Activated CD4-positive, CD25-positive, alpha-beta regulatory T cell (primary cell): ENCODE results near the gene FAM72C.
"Not testable (repeated sequence)": the region's sequence is repeated elsewhere in the genome, so short reads cannot be mapped to it uniquely, and the experiment has no call there.

Experiments
- DNase-seq, 4 experiments: peaks; one replicate each; lab custom pipeline; 2025; lab: John Stamatoyannopoulos, UW

FAM72C gene

DNA sequence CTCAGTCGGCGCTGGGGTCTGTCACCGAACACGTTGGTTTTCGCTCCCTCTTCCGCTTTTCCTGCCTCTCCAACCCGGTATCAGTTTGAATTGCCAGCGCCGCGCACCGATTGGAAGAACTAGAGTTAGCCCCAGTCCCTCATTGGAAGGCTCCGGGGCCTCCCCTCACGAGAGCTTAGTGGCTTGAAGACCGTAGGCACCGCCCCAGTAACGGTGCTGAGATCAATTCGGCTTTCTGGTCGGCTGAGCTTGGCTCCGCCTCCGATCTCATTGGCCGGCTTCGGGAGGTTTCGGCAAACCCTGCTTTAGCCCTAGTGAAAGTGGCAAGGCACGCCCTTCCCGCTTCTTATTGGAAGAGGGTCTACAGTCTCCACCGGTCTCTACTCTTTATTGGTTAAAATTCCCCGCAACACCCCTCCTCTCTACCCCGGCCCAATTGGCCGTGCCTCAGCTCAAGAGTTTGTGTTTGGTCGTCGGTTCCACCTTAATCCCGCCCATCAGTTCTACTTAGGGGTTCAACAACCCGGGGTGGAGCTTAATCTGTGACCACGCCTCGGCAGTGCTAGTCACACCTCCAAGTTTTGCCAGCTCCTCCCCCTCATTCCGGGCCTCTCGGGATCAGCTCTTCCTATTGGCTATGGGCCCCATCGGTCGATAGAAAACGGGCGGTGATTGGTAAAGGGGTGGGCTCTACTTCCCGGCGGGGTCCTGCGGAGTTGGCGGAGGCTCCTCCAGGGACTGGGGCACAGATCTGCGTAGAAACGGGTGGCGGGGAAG is at the start of gene FAM72C:
Gene FAM72C (minus strand): TSS at position 63 of the 777 bp plus-strand sequence. CDS start 845 bp downstream, outside the sequence.
- not testable (repeated sequence) for DNase-seq

GRCh38 chr1:144020001-144020738 is 48.4 kb upstream of the FAM72C start:
- not testable (repeated sequence) for DNase-seq

DNA sequence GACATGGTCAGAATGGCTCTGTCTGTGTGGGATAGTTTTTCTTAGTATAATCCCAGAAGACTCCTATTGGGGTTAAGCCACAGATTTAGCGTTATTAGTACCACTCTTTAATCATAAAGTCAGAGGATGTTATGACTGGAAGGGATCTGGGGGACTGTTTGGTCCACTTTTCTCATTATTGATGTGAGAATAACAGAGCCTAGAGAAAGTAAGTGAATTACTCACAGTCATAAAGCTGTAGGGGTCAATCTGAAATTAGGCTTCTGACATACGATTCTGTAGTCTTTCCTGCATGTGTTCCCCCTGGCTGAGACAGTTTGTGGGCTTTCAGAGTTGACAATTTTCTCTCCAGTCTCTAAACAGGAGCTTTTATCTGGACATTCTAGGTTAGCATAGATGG is 47.3 kb upstream of the FAM72C start:
- DNase-seq = not testable (repeated sequence)

GRCh38 chr1:144015180-144015966 is 43.6 kb upstream of the FAM72C start:
- not testable (repeated sequence) for DNase-seq

- DNase-seq = not testable (repeated sequence)
Observed at GRCh38 chr1:144014528-144014927, 42.7 kb upstream of the FAM72C start.

DNA sequence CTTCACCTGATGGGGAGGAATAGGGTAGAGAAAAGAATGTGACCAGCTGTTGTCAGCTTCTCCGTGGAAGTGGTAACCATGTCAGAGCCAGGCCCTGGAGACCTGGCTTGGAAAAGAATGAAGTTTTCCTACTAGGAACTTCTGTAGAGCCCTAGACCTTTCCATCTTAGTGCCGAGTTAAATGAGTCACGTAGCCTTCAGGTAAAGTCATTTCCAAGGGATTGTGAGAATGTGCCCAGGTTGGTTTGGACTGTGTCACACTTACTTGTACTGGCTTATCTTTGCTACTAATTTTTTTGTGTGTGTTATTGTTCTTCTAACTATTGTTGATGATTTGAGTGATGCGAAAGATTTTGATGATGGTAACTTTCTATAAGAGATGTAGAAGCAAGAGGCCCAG is 42.3 kb upstream of the FAM72C start:
- DNase-seq = not testable (repeated sequence)

DNA sequence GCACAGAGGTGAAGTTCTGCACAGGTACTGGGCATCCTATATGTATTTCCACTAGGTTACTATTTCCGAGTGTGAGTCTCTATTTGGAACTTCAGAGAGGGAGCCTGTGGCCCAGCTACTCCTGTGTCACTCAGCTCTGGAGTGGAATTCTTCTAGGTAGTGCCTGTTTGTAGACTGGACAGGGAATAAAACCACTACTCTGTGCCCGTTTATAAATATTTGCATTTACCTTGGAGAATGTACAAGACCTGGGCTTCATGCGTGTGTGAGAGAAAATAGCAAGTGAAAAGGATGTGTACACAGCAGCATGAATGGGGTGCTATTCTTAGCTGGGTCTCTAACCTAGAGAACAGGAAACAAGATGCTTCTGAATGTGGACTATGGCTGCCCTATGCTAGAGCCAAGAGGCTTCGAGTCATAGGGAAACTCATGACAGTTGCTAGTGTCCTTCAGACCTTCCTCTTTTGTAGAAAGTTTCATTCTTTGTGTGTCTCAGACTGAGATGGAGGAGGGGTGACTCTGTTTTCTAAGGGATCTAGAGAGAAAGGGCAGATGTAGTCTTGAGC is 40.5 kb upstream of the FAM72C start:
- DNase-seq = not testable (repeated sequence)

DNA sequence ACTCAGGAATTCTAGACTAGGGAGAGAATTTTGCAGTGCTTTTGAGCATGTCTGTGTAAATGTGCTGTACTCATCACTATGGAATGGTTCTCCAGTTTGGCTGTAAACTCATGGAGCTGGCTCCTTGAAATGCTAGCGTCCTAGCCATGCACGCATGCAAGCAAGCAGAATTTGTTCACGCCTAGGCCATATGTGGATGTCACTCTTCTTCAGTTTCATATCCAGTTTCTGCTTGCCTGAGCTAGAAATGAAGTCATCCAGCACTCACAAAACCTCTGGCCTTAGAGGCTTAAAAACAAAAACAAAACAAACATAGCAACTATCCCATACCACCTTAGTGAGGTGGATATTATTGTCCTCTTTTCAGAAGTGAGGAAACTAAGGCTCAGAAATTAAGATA is 37.6 kb upstream of the FAM72C start:
- DNase-seq = not testable (repeated sequence)

DNA sequence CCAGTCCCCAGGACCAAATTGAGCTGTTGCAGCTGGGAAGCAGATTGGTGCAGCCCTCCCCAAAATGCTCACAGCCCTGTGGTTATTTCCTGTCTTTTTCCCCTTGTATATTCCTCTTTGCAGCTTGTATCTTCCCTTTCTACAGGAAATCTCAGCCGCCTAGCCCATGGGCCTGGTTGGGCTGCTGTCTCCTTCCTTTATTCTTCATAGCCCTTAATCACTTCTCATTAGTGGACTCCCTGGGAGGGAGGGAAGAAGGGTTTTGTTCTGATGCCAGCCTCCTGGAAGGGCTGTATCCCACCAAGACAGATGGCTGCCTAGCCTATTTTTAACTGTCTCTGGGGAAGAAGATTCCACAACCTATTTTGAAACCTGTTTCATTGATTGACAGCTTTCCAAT is 32.5 kb upstream of the FAM72C start:
- not testable (repeated sequence) for DNase-seq

DNA sequence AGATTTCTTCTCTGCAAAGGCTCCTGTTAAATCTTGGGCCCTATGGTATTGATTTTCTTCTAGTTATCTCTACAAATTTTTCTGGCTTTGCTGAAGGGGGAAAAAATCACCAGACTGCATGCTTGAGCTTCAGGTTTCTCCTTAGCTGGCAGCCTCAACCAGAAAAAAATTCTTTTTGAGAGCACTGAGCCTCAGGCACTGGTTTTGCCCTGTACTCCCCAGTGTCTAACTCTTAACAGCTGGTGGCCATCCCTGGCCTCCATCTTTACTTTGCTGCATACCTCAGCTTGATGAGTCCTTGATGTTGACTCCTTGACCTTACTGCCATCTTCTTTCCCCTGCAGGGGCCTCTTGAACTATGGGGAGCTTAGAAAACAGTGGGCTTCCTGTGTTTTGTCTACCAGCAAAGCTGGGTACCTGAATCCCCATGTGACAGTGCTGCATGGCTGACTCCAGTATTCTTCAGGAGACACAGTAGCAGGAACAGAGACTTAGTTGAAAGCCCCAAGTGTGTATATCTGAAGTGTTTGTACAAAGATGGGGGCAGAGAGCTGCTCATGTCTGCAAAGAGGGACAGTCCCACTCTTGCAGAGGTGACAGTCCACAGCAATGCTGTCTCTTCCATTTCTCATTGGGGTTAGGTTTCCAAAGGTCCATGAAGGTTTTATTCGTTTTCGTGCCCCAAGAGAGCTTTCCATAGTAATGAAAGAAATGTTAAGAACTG is 31.7 kb upstream of the FAM72C start:
- DNase-seq = not testable (repeated sequence)

DNA sequence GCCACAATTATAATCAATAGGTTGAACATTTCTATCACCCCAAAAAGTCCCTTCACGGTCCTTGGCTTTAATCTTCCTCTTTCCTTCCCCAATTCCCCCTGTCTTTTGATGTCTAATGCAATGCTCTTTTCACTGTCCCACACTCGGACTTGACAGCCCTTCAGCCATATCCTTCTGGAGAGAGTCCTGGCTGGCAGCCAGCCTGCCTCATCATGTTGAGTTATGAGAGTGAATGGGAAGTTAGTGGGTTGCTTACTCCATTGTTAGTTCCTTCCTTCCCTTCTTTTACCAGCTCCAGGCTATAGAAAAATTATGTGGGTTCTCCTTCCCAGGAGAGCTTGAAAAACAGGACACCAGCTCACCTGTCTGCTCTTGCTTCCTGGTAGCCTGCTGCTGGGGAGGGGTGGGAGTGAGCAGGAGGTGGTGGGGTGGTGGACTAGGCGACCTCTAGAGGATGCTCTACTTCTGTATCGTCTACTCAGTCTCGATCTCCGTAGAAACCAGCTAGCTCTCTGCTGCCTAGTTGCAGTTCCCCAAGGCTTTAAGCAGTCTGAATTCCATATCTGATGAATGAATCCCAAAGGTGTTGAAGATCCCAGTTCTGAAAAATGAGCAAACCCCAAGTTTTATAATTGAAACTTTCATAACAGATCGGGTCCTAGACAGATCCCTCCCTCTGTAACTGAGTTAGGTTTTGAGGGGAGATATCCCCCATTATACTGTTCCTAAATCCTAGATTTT is 30.5 kb upstream of the FAM72C start:
- DNase-seq = not testable (repeated sequence)

DNA sequence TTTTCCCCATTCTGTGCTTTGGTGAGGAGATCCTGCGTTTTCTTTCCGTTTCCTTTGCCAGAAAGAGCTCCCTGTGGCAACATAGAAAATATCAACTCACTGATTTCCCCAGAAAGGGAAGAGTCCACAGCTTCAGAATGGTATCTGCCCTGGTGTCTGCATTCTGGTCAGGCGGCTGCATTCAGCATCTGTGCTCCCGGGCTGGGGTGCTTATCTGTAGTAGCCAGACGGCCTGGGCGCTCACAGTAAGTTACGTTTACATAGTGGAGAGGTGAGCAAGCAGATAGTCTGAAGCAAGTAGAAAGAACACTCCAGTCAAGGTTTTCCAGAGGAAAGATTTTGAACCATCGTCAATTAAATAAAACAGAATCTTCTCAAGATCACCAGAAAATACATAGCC is 29.3 kb upstream of the FAM72C start:
- DNase-seq = not testable (repeated sequence)

DNA sequence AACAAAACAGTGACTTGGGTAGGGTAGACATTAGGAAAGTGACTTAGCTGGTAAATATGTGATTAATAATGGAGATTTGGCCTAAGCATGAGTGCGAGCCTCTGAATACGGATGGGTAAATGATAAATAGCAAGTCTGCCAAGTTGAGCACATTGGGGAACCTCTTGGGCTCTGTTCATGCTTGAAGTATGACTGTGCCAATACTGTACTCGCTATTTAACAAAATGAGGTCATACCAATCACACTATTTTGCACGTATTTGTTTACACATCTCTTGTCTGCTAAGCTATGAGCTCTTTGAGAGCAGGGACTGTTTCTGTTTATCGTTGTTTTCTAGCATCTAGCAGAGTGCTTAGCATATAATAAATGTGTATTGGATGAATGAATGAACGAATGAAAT is 24.2 kb upstream of the FAM72C start:
- DNase-seq = not testable (repeated sequence)

DNA sequence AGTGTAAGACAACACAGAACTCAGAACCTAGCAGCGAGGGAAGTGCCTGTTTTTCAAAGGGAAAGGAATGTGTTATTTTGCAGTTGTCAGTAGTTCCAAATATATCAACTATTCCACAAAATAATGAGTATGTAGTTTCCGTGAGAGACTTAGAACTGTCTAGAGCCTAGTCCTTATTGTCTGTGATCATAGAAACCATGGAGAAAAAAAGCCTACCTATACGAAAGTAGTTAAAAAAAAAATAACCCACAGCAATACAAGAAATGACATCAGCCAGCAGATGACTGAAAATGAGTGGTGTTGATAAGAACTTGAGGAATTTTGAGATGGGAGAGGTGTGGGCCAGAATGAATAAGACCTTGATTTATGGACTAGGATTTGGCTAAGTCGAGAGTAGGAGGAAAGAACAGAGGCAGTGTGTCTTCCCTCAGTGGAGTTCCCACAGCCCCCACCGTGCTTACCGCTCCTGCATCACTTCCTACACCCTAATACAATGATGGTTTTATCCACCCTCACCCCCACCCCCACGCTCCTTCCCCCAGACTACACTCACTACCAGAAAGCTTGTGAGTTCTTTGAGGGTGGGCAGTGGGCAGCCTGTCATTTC is 21.6 kb upstream of the FAM72C start:
- DNase-seq = not testable (repeated sequence)

DNA sequence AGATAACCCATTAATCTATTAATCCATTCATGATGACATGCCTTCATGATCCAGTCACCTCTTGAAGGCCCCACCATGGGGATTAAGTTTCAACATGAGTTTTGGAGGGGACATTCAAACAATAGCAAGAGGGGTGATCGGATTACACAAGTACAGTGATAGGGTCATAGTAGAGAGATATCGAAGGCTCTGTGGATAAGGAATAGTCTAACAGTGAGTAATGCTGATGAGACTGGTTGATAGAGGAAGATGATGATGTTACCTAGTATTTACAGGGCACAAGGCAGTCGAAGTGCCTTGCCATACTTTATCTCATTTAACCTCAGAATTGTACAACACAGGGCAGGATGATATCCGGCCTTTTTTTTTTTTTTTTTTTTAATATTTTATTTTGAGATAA is 18.9 kb upstream of the FAM72C start:
- not testable (repeated sequence) for DNase-seq

DNA sequence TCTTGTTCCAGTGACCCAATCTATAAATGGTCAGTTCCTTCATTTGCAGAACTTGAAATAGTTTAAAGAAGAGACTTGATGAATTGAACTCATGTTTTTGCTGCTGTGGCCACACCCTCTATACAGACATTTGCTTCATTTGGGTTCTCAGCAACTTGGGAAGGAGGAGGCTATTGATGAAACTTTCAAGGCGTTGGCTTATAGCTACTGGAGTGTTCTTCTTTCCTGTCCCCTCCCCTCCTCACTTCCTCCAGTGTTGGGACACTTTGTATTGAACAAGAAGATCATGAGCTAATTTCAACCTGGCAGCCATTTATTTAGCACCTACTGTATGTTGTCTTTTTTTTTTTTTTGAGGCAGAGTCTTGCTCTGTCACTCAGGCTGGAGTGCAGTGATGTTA is 17.9 kb upstream of the FAM72C start:
- DNase-seq = not testable (repeated sequence)

DNA sequence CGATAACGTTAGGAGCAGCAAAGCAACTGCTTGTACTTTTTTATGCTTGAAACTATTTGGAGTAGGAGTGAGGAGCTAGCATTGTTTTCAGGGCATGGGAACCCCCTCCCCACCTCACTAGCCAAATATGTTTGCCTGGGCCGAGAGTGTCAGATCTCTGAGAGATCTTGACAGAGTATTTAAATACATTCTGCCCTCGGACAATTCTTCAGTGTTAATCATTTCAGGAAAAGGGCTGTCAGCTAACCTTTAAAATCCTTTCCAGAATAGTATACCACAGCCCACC is 17.6 kb upstream of the FAM72C start:
- not testable (repeated sequence) for DNase-seq

DNA sequence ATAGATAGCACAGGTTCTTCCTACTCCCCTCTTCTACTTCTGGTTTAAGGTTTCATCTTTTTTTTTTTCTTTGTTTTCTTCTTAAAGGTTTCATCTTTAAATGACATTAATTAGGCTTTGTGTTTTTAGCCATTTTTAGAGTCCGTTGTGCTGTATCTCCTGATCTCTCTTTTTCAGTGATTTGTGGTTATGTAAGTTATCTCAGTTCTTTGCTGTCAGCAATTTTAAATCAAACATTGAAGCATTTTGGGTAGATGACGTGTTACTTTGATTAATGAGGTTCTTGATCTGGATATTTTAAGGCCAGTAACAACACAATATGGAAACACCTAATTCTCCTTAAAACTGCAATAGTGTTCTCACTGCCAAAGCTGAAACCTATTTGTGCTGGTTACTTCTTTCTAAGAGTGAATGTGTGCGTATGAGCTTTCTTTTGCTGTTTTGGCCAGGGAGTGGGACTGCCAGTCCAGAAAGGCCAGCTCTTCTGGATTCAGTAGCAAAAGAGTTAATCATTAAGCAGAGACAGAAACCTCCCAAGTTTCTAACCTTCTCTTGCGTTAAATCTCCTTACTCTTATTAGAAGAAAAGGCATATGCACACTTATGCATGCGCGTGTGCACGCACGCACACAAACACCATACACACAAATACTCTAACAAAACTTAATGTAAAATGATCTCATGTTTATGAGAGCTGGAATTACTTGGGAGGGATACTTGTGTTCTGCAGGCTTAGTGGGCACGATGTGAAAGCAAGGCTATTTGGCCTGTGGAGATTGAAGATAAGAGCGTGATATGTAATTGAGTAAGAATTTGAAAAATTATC is 17.0 kb upstream of the FAM72C start:
- not testable (repeated sequence) for DNase-seq

GRCh38 chr1:143987868-143988267 is 16.1 kb upstream of the FAM72C start:
- not testable (repeated sequence) for DNase-seq
